HepG2 (cell line): ENCODE results near the gene CCN2. TPM values are rescaled to one million over a fixed set of nuclear protein-coding genes. Genes with fewer than 3 reads are reported as not detected.

ENCODE experiments used
- EED ChIP-seq: sonication (generic); formaldehyde crosslinking; IDR thresholded peaks from 2 replicates; pipeline ENCODE4 v1.5.0; 2020; ENCODE audit warnings: mild to moderate bottlenecking, missing genetic modification reagents
- EP300 ChIP-seq, 3 experiments: sonication (generic) in 1 of 3; formaldehyde crosslinking in 1 of 3; IDR thresholded peaks; 2 replicates each; pipeline versions ENCODE4 v1.5.1 to v1.6.1; 2011 to 2020; ENCODE audit warnings: low read depth in 2 of 3, low read length in 2 of 3, borderline replicate concordance in 1 of 3, improper control_type of control experiment in 1 of 3, mild to moderate bottlenecking in 1 of 3, missing genetic modification reagents in 1 of 3, moderate library complexity in 1 of 3
- FLYWCH1 ChIP-seq: sonication (generic); formaldehyde crosslinking; IDR thresholded peaks from 2 replicates; pipeline ENCODE4 v1.8.1; 2023; ENCODE audit warnings: mild to moderate bottlenecking, missing genetic modification reagents
- HNRNPLL ChIP-seq: fragments of 200-400 bp; formaldehyde crosslinking; IDR thresholded peaks from 2 replicates; pipeline ENCODE4 v1.6.1; 2017; ENCODE audit warnings: mild to moderate bottlenecking, low read depth, low read length; ENCODE audit not compliant: poor library complexity, severe bottlenecking
- IRF2 ChIP-seq: IDR thresholded peaks from 2 replicates; pipeline ENCODE4 v1.6.1; 2018; ENCODE audit warnings: missing genetic modification reagents, missing compliant biosample characterization
- ISX ChIP-seq: sonication (generic); formaldehyde crosslinking; conservative IDR thresholded peaks from 2 replicates; pipeline ENCODE4 v1.5.0; 2020; ENCODE audit warnings: missing genetic modification reagents
- KDM6A ChIP-seq: IDR thresholded peaks from 2 replicates; pipeline ENCODE4 v1.6.1; 2016; ENCODE audit warnings: low read depth
- NPAS2 ChIP-seq: sonication (generic); formaldehyde crosslinking; IDR thresholded peaks from 2 replicates; pipeline ENCODE4 v1.8.0; 2022; ENCODE audit warnings: mild to moderate bottlenecking, missing genetic modification reagents, borderline replicate concordance
- SSRP1 ChIP-seq: IDR thresholded peaks from 2 replicates; pipeline ENCODE4 v1.6.1; 2016; ENCODE audit warnings: control low read depth
- TAF15 ChIP-seq: fragments of 200-400 bp; formaldehyde crosslinking; IDR thresholded peaks from one replicate; pipeline ENCODE4 v1.6.1; 2018; ENCODE audit warnings: mild to moderate bottlenecking, low read depth, low read length; ENCODE audit not compliant: poor library complexity, severe bottlenecking
- TRIM24 ChIP-seq: sonication (generic); formaldehyde crosslinking; IDR thresholded peaks from 2 replicates; pipeline ENCODE4 v1.8.0; 2022; ENCODE audit warnings: mild to moderate bottlenecking, missing genetic modification reagents
- ZFX ChIP-seq: sonication (generic); formaldehyde crosslinking; IDR thresholded peaks from 2 replicates; pipeline ENCODE4 v1.4.0; 2020; ENCODE audit warnings: mild to moderate bottlenecking, low read depth, missing genetic modification reagents, moderate library complexity
- ZFY ChIP-seq: sonication (generic); formaldehyde crosslinking; IDR thresholded peaks from 2 replicates; pipeline ENCODE4 v1.4.0; 2020; ENCODE audit warnings: missing genetic modification reagents
- ZMYM4 ChIP-seq: sonication (generic); formaldehyde crosslinking; IDR thresholded peaks from 2 replicates; pipeline ENCODE4 v1.8.1; 2023; ENCODE audit warnings: mild to moderate bottlenecking, missing genetic modification reagents
- ZNF160 ChIP-seq: sonication (generic); formaldehyde crosslinking; IDR thresholded peaks from 2 replicates; pipeline ENCODE4 v1.8.0; 2022; ENCODE audit warnings: mild to moderate bottlenecking, inconsistent platforms, missing genetic modification reagents
- ZNF224 ChIP-seq: sonication (generic); formaldehyde crosslinking; IDR thresholded peaks from 2 replicates; pipeline ENCODE4 v1.5.0; 2020; ENCODE audit warnings: mild to moderate bottlenecking, missing genetic modification reagents
- ZNF468 ChIP-seq: sonication (generic); formaldehyde crosslinking; IDR thresholded peaks from 2 replicates; pipeline ENCODE4 v1.8.0; 2022; ENCODE audit warnings: mild to moderate bottlenecking, moderate library complexity, missing genetic modification reagents
- ZNF615 ChIP-seq: sonication (generic); formaldehyde crosslinking; IDR thresholded peaks from 2 replicates; pipeline ENCODE4 v1.5.0; 2020; ENCODE audit warnings: mild to moderate bottlenecking, missing genetic modification reagents, borderline replicate concordance
- ZNF703 ChIP-seq: sonication (generic); formaldehyde crosslinking; IDR thresholded peaks from 2 replicates; pipeline ENCODE4 v1.5.1; 2020; ENCODE audit warnings: missing genetic modification reagents, mild to moderate bottlenecking, moderate library complexity, borderline replicate concordance
- ZNF790 ChIP-seq: sonication (generic); formaldehyde crosslinking; IDR thresholded peaks from 2 replicates; pipeline ENCODE4 v1.8.0; 2022; ENCODE audit warnings: missing genetic modification reagents, mild to moderate bottlenecking, borderline replicate concordance
- ZNF816 ChIP-seq: sonication (generic); formaldehyde crosslinking; IDR thresholded peaks from 2 replicates; pipeline ENCODE4 v1.8.0; 2022; ENCODE audit warnings: missing genetic modification reagents, mild to moderate bottlenecking, borderline replicate concordance
- polyA plus RNA-seq, 8 experiments: library from polyadenylated mRNA; depleted of rRNA in 3 of 8; stranded (reverse) in 7 of 8; unstranded in 1 of 8; fragments of >200 nt; fragmentation: Illumina TruSeq in 4 of 8; extraction: Trizol in 4 of 8; gene quantifications; 2 replicates each; pipeline versions ENCODE4 v1.2.1 to v1.2.3, GENCODE V29; 2011 to 2016; ENCODE audit warnings: low read depth in 4 of 8, missing spikeins in 1 of 8, mixed read lengths in 1 of 8; ENCODE audit not compliant: insufficient read depth in 1 of 8
- total RNA-seq, 5 experiments: library from RNA; depleted of rRNA; stranded (reverse); fragments of >200 nt; fragmentation: Illumina TruSeq; extraction: Trizol; gene quantifications; 2 replicates each; pipeline ENCODE4 v1.2.3, GENCODE V29; 2016; ENCODE audit warnings: low read depth in 1 of 5
- TF ChIP-seq, protein P1 (sequence below): IDR thresholded peaks from 2 replicates; pipeline ENCODE4 v1.6.1; 2012; ENCODE audit warnings: low read depth, low read length, improper control_type of control experiment
- TF ChIP-seq, protein P2 (sequence below): sonication (generic); formaldehyde crosslinking; IDR thresholded peaks from 2 replicates; pipeline ENCODE4 v1.4.0; 2020; ENCODE audit warnings: mild to moderate bottlenecking, missing genetic modification reagents
- TF ChIP-seq, protein P3 (sequence below): sonication (generic); formaldehyde crosslinking; IDR thresholded peaks from 2 replicates; pipeline ENCODE4 v1.5.0; 2020; ENCODE audit warnings: missing genetic modification reagents

The CCN2 gene
- total and polyA plus RNA-seq, 2 of the 13 experiments (the other 11 are each of a cell fraction or from before 2014, with no cell fraction given), result 34.7 to 316 TPM

DNA sequence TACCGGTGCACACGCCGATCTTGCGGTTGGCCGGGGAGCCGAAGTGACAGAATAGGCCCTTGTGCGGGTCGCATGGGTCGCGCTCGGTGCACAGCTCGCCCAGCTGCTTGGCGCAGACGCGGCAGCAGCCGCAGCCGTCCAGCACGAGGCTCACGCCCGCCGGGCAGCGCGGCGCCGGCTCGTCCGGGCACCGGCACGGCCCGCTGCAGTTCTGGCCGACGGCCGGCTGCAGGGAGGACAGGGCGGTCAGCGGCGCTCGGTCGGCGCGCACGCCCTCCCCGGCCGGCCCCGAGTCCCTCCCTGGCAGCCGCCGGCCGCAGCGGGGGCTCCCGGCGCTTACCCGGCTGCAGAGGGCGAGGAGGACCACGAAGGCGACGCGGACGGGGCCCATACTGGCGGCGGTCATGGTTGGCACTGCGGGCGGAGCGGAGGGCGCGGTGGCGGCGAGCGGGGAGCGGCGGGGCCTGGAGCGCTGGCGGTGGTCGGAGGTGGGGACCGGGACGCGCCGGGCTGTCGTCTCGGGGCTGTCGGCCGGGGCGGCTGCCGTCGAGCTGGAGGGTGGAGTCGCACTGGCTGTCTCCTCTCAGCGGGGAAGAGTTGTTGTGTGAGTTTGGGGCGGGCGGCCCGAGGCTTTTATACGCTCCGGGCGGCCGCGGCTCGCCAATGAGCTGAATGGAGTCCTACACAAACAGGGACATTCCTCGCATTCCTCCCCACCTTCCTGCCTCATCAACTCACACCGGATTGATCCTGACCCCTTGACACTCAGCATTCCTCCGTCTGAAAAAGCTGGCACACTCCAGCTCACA lies at the start of gene CCN2 (continued):
- TF ChIP-seq, protein P1, sequence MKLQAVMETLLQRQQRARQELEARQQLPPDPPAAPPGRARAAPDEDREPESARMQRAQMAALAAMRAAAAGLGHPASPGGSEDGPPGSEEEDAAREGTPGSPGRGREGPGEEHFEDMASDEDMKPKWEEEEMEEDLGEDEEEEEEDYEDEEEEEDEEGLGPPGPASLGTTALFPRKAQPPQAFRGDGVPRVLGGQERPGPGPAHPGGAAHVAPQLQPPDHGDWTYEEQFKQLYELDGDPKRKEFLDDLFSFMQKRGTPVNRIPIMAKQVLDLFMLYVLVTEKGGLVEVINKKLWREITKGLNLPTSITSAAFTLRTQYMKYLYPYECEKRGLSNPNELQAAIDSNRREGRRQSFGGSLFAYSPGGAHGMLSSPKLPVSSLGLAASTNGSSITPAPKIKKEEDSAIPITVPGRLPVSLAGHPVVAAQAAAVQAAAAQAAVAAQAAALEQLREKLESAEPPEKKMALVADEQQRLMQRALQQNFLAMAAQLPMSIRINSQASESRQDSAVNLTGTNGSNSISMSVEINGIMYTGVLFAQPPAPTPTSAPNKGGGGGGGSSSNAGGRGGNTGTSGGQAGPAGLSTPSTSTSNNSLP, result peak; percentile 92
- TF ChIP-seq TAF15 (peak; percentile 98), ZNF468 (CRISPR knock-in tag) (peak; percentile 50; the same call in 1 of the 2 replicates), ZNF703 (CRISPR knock-in tag) (peak; percentile 63; the same call in 1 of the 2 replicates), ZNF615 (CRISPR knock-in tag) (no peak), SSRP1 (CRISPR knock-in tag) (no peak; the same call in 1 of the 2 replicates), ZMYM4 (peak; percentile 99), ZNF790 (peak; percentile 99), NPAS2 (CRISPR knock-in tag) (no peak), FLYWCH1 (peak; percentile 16; the same call in 1 of the 2 replicates), ZNF224 (CRISPR knock-in tag) (no peak), ZNF160 (CRISPR knock-in tag) (no peak; the same call in 1 of the 2 replicates), ZFX (peak; percentile 85), HNRNPLL (peak; percentile 31), EP300 (IDR thresholded peaks at IDR 0.05; ENCODE audit: low read depth in 2 of 2, low read length in 2 of 2) (peak; percentile 12 to 96; a peak in 3 of 4 replicates), EP300 (CRISPR knock-in tag; IDR thresholded peaks at IDR 0.05; ENCODE audit: borderline replicate concordance) (peak; percentile 94), IRF2 (CRISPR knock-in tag) (peak; percentile 83; the same call in 1 of the 2 replicates), TRIM24 (CRISPR knock-in tag) (0 out of 2 replicates have a peak, but pooled peaks have one; percentile 7), EED (CRISPR knock-in tag) (no peak), ISX (CRISPR knock-in tag) (peak; percentile 28; the same call in 1 of the 2 replicates), ZFY (peak; percentile 86), KDM6A (peak; percentile 28; the same call in 1 of the 2 replicates), ZNF816 (peak; percentile 63; the same call in 1 of the 2 replicates)
- TF ChIP-seq, protein P2, sequence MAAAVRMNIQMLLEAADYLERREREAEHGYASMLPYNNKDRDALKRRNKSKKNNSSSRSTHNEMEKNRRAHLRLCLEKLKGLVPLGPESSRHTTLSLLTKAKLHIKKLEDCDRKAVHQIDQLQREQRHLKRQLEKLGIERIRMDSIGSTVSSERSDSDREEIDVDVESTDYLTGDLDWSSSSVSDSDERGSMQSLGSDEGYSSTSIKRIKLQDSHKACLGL (CRISPR knock-in tag), result no peak; the same call in none of the 2 replicates
- TF ChIP-seq, protein P3, sequence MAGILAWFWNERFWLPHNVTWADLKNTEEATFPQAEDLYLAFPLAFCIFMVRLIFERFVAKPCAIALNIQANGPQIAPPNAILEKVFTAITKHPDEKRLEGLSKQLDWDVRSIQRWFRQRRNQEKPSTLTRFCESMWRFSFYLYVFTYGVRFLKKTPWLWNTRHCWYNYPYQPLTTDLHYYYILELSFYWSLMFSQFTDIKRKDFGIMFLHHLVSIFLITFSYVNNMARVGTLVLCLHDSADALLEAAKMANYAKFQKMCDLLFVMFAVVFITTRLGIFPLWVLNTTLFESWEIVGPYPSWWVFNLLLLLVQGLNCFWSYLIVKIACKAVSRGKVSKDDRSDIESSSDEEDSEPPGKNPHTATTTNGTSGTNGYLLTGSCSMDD, result peak; percentile 75; the same call in 1 of the 2 replicates
